ENCODE measurements around the gene PRCP. TPM values are rescaled to one million over a fixed set of nuclear protein-coding genes. Genes with fewer than 3 reads are reported as not detected.

The PRCP gene
- total RNA-seq, 1 experiment from 2014 or later = 51.5 TPM

DNA sequence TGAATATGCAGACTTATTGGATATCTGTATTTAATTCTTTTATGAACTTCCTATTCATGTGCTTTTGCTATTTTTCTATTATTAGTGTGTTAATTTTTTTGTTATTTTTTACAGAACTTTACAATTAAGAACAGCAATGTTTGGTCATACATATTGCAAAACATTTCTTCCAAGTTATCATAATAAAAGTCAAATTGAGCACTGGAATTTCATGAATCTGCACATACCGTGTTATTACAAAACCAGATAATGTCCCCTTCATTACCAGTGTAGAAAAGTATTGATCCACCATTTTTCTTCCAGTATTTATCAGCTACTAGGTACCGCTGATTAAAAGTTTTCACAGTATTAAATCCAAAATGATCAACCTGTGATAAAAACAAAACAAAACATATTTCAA lies 40.5 kb downstream of the PRCP start:
- no peaks in the 10 kb centered on the region for H3K36me3 ChIP-seq (ENCODE audit: low read depth, low read length)
- ATAC-seq = no peak
- no TSS peak for BruUV-seq (replicated peaks)

GRCh38 chr11:82858556-82859091 lies 41.6 kb downstream of the PRCP start:
- Histone ChIP-seq H3K9ac (ENCODE audit: low read length) (peak overlapping the region; percentile 3; the same call in 1 of the 2 replicates), H3K79me2 (ENCODE audit: low read length) (peaks cover 19% of the 10 kb centered on the region), H3K4me3 (ENCODE audit: low read length) (peak overlapping the region; percentile 55), H3F3A (ENCODE audit: low read length, unreplicated experiment) (peaks cover 14% of the 10 kb centered on the region), H3K27me3 (ENCODE audit: low read length) (no peaks in the 10 kb centered on the region), H2AFZ (ENCODE audit: low read length) (peak overlapping the region; percentile 30), H3K27ac (ENCODE audit: low read length) (peak overlapping the region; percentile 74), H4K20me1 (ENCODE audit: low read length) (no peaks in the 10 kb centered on the region), H3K9me3 (ENCODE audit: low read length) (no peaks in the 10 kb centered on the region), H3K36me3 (ENCODE audit: low read depth, low read length) (no peaks in the 10 kb centered on the region), H3K9me2 (replicated peaks; ENCODE audit: low read length) (no peaks in the 10 kb centered on the region), H3K4me1 (ENCODE audit: insufficient read depth, low read length) (peaks cover 46% of the 10 kb centered on the region), H3K4me2 (ENCODE audit: low read length) (peak overlapping the region; percentile 73)
- DNase-seq (peak; percentile 98), ATAC-seq (peak; percentile 80)
- no TSS peak for BruUV-seq (replicated peaks)
- intact Hi-C loops (cut with micrococcal nuclease) = loop anchor here (1.0 to 5.0 kb wide), 3 partner anchors 15 to 299 kb away; partner anchors contain the start of genes DDIAS, PCF11 and PRCP
- CTCF ChIA-PET = interaction anchor here (2.3 kb wide), 1 partner anchor 83 kb away, joined by 13 read pairs; no protein-coding TSS in a partner anchor
- TF ChIP-seq, protein P1, sequence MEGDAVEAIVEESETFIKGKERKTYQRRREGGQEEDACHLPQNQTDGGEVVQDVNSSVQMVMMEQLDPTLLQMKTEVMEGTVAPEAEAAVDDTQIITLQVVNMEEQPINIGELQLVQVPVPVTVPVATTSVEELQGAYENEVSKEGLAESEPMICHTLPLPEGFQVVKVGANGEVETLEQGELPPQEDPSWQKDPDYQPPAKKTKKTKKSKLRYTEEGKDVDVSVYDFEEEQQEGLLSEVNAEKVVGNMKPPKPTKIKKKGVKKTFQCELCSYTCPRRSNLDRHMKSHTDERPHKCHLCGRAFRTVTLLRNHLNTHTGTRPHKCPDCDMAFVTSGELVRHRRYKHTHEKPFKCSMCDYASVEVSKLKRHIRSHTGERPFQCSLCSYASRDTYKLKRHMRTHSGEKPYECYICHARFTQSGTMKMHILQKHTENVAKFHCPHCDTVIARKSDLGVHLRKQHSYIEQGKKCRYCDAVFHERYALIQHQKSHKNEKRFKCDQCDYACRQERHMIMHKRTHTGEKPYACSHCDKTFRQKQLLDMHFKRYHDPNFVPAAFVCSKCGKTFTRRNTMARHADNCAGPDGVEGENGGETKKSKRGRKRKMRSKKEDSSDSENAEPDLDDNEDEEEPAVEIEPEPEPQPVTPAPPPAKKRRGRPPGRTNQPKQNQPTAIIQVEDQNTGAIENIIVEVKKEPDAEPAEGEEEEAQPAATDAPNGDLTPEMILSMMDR (conservative IDR thresholded peaks at IDR 0.05; ENCODE audit: low read depth, low read length) = no peak
- POLR2A ChIA-PET (ENCODE audit: unreplicated experiment) = interaction anchor here (0.6 kb wide), 1 partner anchor 176 kb away, joined by 4 read pairs; no protein-coding TSS in a partner anchor

More for the DNA sequence above, 40.5 kb downstream of the PRCP start:
- CTCF ChIA-PET = interaction anchor here (2.3 kb wide), 1 partner anchor 84 kb away, joined by 13 read pairs; no protein-coding TSS in a partner anchor
- H3K27ac ChIP-seq (ENCODE audit: low read length) = no peak overlapping the region
- intact Hi-C loops (cut with micrococcal nuclease) = loop anchor here (2.0 to 5.0 kb wide), 2 partner anchors 41 to 298 kb away; partner anchors contain the start of genes DDIAS, PCF11 and PRCP
- peaks cover 46% of the 10 kb centered on the region for H3K4me1 ChIP-seq (ENCODE audit: insufficient read depth, low read length)
- no peak overlapping the region for H3K4me3 ChIP-seq (ENCODE audit: low read length)
- H3K27me3 ChIP-seq (ENCODE audit: low read length) = no peaks in the 10 kb centered on the region
- peak overlapping the region; percentile 73 for H3K4me2 ChIP-seq (ENCODE audit: low read length)
- 0 out of 2 replicates have a peak overlapping the region, but pooled peaks have one; percentile 10 for H2AFZ ChIP-seq (ENCODE audit: low read length)
- TF ChIP-seq EZH2phosphoT487 (IDR thresholded peaks at IDR 0.05; ENCODE audit: borderline replicate concordance, low read length) = no peak
- TF ChIP-seq, protein P1 (conservative IDR thresholded peaks at IDR 0.05; ENCODE audit: low read depth, low read length) = no peak
- no peak for TF ChIP-seq EZH2 (IDR thresholded peaks at IDR 0.05; ENCODE audit: low read length, unreplicated experiment)
- H3F3A ChIP-seq (ENCODE audit: low read length, unreplicated experiment) = peaks cover 14% of the 10 kb centered on the region
- no peaks in the 10 kb centered on the region for H3K9me2 ChIP-seq (replicated peaks; ENCODE audit: low read length)
- POLR2A ChIA-PET (ENCODE audit: unreplicated experiment) = no interaction called here
- no peaks in the 10 kb centered on the region for H3K9me3 ChIP-seq (ENCODE audit: low read length)
- no peaks in the 10 kb centered on the region for H4K20me1 ChIP-seq (ENCODE audit: low read length)
- no peak for DNase-seq
- no peak overlapping the region for H3K9ac ChIP-seq (ENCODE audit: low read length)
- peaks cover 18% of the 10 kb centered on the region for H3K79me2 ChIP-seq (ENCODE audit: low read length)

DNA sequence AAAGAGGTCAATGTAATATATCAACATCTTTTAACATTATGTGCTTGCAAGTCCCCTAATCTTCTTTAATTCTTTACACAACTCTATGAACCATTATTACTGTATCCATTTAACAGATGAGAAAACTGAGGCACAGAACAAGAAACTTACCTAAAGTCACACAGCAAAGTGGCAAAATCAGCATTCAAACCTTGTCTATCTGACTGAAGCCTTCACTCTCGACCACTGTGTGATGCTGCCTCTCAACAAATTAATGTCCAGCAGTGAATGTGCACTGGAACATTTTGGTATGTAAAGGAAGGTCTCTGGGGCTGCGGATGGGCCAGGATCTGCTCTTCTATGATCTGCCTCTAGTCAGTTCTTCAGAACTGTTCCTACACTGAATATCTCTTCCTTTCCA lies 42.1 kb downstream of the PRCP start:
- BruUV-seq (replicated peaks) = TSS peak; percentile 90
- peak; percentile 30 for ATAC-seq
- peak overlapping the region; percentile 73 for H3K4me2 ChIP-seq (ENCODE audit: low read length)
- TF ChIP-seq EZH2phosphoT487 (IDR thresholded peaks at IDR 0.05; ENCODE audit: borderline replicate concordance, low read length) = no peak
- TF ChIP-seq, protein P1 (conservative IDR thresholded peaks at IDR 0.05; ENCODE audit: low read depth, low read length) = no peak
- TF ChIP-seq EZH2 (IDR thresholded peaks at IDR 0.05; ENCODE audit: low read length, unreplicated experiment) = no peak
- H3K9ac ChIP-seq (ENCODE audit: low read length) = peak overlapping the region; percentile 3; the same call in 1 of the 2 replicates
- no peaks in the 10 kb centered on the region for H3K36me3 ChIP-seq (ENCODE audit: low read depth, low read length)
- intact Hi-C loops (cut with micrococcal nuclease) = loop anchor here (1.0 to 5.0 kb wide), 3 partner anchors 15 to 299 kb away; partner anchors contain the start of genes DDIAS, PCF11 and PRCP
- CTCF ChIA-PET = interaction anchor here (2.3 kb wide), 1 partner anchor 83 kb away, joined by 13 read pairs; no protein-coding TSS in a partner anchor
- H3F3A ChIP-seq (ENCODE audit: low read length, unreplicated experiment) = peaks cover 14% of the 10 kb centered on the region
- no peaks in the 10 kb centered on the region for H3K9me2 ChIP-seq (replicated peaks; ENCODE audit: low read length)
- peak overlapping the region; percentile 55 for H3K4me3 ChIP-seq (ENCODE audit: low read length)
- H3K27ac ChIP-seq (ENCODE audit: low read length) = peak overlapping the region; percentile 74
- H3K4me1 ChIP-seq (ENCODE audit: insufficient read depth, low read length) = peaks cover 51% of the 10 kb centered on the region
- POLR2A ChIA-PET (ENCODE audit: unreplicated experiment) = no interaction called here
- H3K9me3 ChIP-seq (ENCODE audit: low read length) = no peaks in the 10 kb centered on the region
- H3K79me2 ChIP-seq (ENCODE audit: low read length) = peaks cover 24% of the 10 kb centered on the region
- peak overlapping the region; percentile 30 for H2AFZ ChIP-seq (ENCODE audit: low read length)
- no peak for DNase-seq
- H4K20me1 ChIP-seq (ENCODE audit: low read length) = no peaks in the 10 kb centered on the region
- H3K27me3 ChIP-seq (ENCODE audit: low read length) = no peaks in the 10 kb centered on the region

Measured in PC-3 (cell line).